Measurements from ENCODE around the gene SMIM3.

GRCh38 chr5:150801117-150801927 lies 22.8 kb downstream of the SMIM3 start:
- TF ChIP-seq SP1 (IDR thresholded peaks at IDR 0.05; ENCODE audit: low read depth, low read length) (no peak), ZNF274 (IDR thresholded peaks at IDR 0.05; ENCODE audit: borderline replicate concordance, extremely low read depth, low read length) (no peak), CBX8 (IDR thresholded peaks at IDR 0.05; ENCODE audit: borderline replicate concordance, low read depth, low read length) (no peak), CTCF (IDR thresholded peaks at IDR 0.05; ENCODE audit: control extremely low read depth in 1 of 3, insufficient read depth in 1 of 3, low read depth in 1 of 3, low read length in 3 of 3) (peak in 2 of 3 experiments; percentile 57 to 72; a peak in 3 of 4 replicates), E2F6 (IDR thresholded peaks at IDR 0.05) (no peak), RXRA (IDR thresholded peaks at IDR 0.05; ENCODE audit: insufficient read depth, low read depth, low read length) (no peak), TCF12 (IDR thresholded peaks at IDR 0.05; ENCODE audit: low read depth, low read length) (no peak), SAP30 (IDR thresholded peaks at IDR 0.05; ENCODE audit: insufficient read depth, insufficient replicate concordance, low read length) (no peak), POLR2A (IDR thresholded peaks at IDR 0.05; ENCODE audit: control extremely low read depth in 1 of 2, low read depth in 2 of 2, low read length in 2 of 2) (no peak), CREB1 (IDR thresholded peaks at IDR 0.05) (0 out of 2 replicates have a peak, but pooled peaks have one; percentile 28), BCL11A (IDR thresholded peaks at IDR 0.05; ENCODE audit: low read depth in 2 of 2, low read length in 2 of 2) (no peak), POLR2AphosphoS5 (IDR thresholded peaks at IDR 0.05; ENCODE audit: low read depth, low read length) (no peak), ATF3 (IDR thresholded peaks at IDR 0.05; ENCODE audit: insufficient read depth, low read depth, low read length) (no peak), TBP (IDR thresholded peaks at IDR 0.05; ENCODE audit: low read depth, low read length) (no peak)
